Neural cell (in vitro differentiated cells): ENCODE data around the gene KRT85. TPM values are rescaled to one million over a fixed set of nuclear protein-coding genes. Genes with fewer than 3 reads are reported as not detected.

Source experiments
- H2AFZ ChIP-seq: fragments of 200-600, 300-800 bp; sonication (generic), shearing (Covaris generic); 2 replicates; pipeline ENCODE4 v1.6.0; 2014; ENCODE audit warnings: low read depth, mild to moderate bottlenecking, antibody characterized with exemption, low read length, moderate library complexity
- H3F3A ChIP-seq: fragments of 200-600 bp; shearing (Covaris generic); 2 replicates; pipeline ENCODE4 v1.6.1; 2016; ENCODE audit warnings: mild to moderate bottlenecking, moderate library complexity, mixed read lengths, antibody characterized with exemption, low read length; ENCODE audit not compliant: insufficient read depth, poor library complexity, severe bottlenecking
- H3K27ac ChIP-seq: fragments of 200-600, 300-800 bp; sonication (generic), shearing (Covaris generic); 2 replicates; pipeline ENCODE4 v1.5.1; 2014; ENCODE audit warnings: mild to moderate bottlenecking, low read length, moderate library complexity
- H3K27me3 ChIP-seq: fragments of 300-800, 200-600 bp; sonication (generic), shearing (Covaris generic); 2 replicates; pipeline ENCODE4 v1.6.0; 2014; ENCODE audit warnings: mild to moderate bottlenecking, low read depth, low read length, moderate library complexity; ENCODE audit not compliant: insufficient read depth
- H3K36me3 ChIP-seq: fragments of 300-800, 200-600 bp; sonication (generic), shearing (Covaris generic); 2 replicates; pipeline ENCODE4 v1.5.1; 2014; ENCODE audit warnings: mild to moderate bottlenecking, antibody characterized with exemption, low read length, moderate library complexity; ENCODE audit not compliant: insufficient read depth
- H3K4me2 ChIP-seq: fragments of 300-800, 200-600 bp; sonication (generic), shearing (Covaris generic); 2 replicates; pipeline ENCODE4 v1.6.0; 2014; ENCODE audit warnings: mild to moderate bottlenecking, low read length
- H3K4me3 ChIP-seq: fragments of 300-800, 200-600 bp; sonication (generic), shearing (Covaris generic); 2 replicates; pipeline ENCODE4 v1.5.1; 2014; ENCODE audit warnings: mild to moderate bottlenecking, low read length, moderate library complexity
- H3K79me2 ChIP-seq: fragments of 200-600 bp; shearing (Covaris generic); replicated peaks from 2 replicates; pipeline ENCODE4 v1.6.0; 2014; ENCODE audit warnings: mild to moderate bottlenecking, low read length, moderate library complexity; ENCODE audit not compliant: insufficient read depth
- H3K9ac ChIP-seq: fragments of 300-800, 200-600 bp; sonication (generic), shearing (Covaris generic); 2 replicates; pipeline ENCODE4 v1.6.1; 2016; ENCODE audit warnings: mild to moderate bottlenecking, low read length, mixed read lengths
- H3K9me2 ChIP-seq: fragments of 200-600 bp; shearing (Covaris generic); 2 replicates; pipeline ENCODE4 v1.6.1; 2016; ENCODE audit warnings: mild to moderate bottlenecking, low read length, mixed read lengths; ENCODE audit not compliant: insufficient read depth
- H3K9me3 ChIP-seq: fragments of 200-600, 300-800 bp; sonication (generic), shearing (Covaris generic); 2 replicates; pipeline ENCODE4 v1.6.1; 2016; ENCODE audit warnings: mild to moderate bottlenecking, mixed run types, low read length, moderate library complexity, mixed read lengths
- H4K20me1 ChIP-seq: fragments of 200-600 bp; shearing (Covaris generic); 2 replicates; pipeline ENCODE4 v1.6.1; 2016; ENCODE audit warnings: mild to moderate bottlenecking, mixed run types; ENCODE audit not compliant: insufficient read depth
- EP300 ChIP-seq: fragments of 450-650 bp; conservative IDR thresholded peaks from 2 replicates; pipeline ENCODE4 v1.6.1; 2014; ENCODE audit warnings: antibody characterized with exemption, mild to moderate bottlenecking, moderate library complexity; ENCODE audit not compliant: poor library complexity, severe bottlenecking
- EZH2 ChIP-seq: fragments of 200-600, 300-800 bp; shearing (Covaris generic), sonication (generic); IDR thresholded peaks from 2 replicates; pipeline ENCODE4 v1.6.1; 2014; ENCODE audit warnings: antibody characterized with exemption, low read length, borderline replicate concordance, mild to moderate bottlenecking; ENCODE audit not compliant: insufficient read depth, poor library complexity, severe bottlenecking
- MXI1 ChIP-seq: fragments of 450-650 bp; conservative IDR thresholded peaks from 2 replicates; pipeline ENCODE4 v1.6.1; 2014; ENCODE audit warnings: antibody characterized with exemption, mild to moderate bottlenecking; ENCODE audit not compliant: poor library complexity, severe bottlenecking
- POLR2AphosphoS5 ChIP-seq: IDR thresholded peaks from 2 replicates; pipeline ENCODE4 v1.6.1; 2012
- RAD21 ChIP-seq: fragments of 450-650 bp; conservative IDR thresholded peaks from 2 replicates; pipeline ENCODE4 v1.6.1; 2014; ENCODE audit warnings: antibody characterized with exemption, mild to moderate bottlenecking, moderate library complexity
- SMC3 ChIP-seq: fragments of 450-650 bp; conservative IDR thresholded peaks from 2 replicates; pipeline ENCODE4 v1.6.1; 2014; ENCODE audit warnings: antibody characterized with exemption, mild to moderate bottlenecking, moderate library complexity; ENCODE audit not compliant: poor library complexity
- TAF1 ChIP-seq: IDR thresholded peaks from 2 replicates; pipeline ENCODE4 v1.6.1; 2012; ENCODE audit warnings: low read depth
- polyA plus RNA-seq: library from polyadenylated mRNA; depleted of rRNA; stranded (reverse); fragments of >200 nt; gene quantifications from 2 replicates; pipeline ENCODE4 v1.2.3, GENCODE V29; 2014
- TF ChIP-seq, protein P1 (sequence below): fragments of 450-650 bp; IDR thresholded peaks from 2 replicates; pipeline ENCODE4 v1.5.1; 2014; ENCODE audit warnings: antibody characterized with exemption, mild to moderate bottlenecking, moderate library complexity; ENCODE audit not compliant: poor library complexity, severe bottlenecking
- TF ChIP-seq, protein P2 (sequence below): IDR thresholded peaks from 2 replicates; pipeline ENCODE4 v1.6.1; 2012; ENCODE audit warnings: borderline replicate concordance

KRT85 gene
- polyA plus RNA-seq, 1 donor from 2014 or later: not detected

DNA sequence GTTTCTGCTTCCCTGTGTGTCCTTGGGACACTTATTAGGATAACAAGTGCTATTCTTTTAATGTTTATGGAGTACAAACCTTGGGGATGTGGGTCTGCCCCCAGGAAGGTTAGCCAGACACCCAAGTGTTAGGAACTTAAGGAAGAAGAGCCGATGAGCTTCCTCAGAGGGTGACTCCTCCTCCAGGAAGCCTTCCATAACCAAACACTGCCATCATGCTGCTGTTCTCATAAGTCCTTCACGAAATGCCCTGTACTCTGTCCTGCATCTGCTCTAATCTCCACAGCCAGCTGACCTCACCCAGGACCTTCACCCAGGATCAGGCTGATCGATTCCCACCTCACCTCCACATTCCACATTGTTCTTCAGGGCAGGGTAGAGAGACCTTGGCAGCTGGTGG is 1.2 kb upstream of the KRT85 start:
- TF ChIP-seq, protein P1, sequence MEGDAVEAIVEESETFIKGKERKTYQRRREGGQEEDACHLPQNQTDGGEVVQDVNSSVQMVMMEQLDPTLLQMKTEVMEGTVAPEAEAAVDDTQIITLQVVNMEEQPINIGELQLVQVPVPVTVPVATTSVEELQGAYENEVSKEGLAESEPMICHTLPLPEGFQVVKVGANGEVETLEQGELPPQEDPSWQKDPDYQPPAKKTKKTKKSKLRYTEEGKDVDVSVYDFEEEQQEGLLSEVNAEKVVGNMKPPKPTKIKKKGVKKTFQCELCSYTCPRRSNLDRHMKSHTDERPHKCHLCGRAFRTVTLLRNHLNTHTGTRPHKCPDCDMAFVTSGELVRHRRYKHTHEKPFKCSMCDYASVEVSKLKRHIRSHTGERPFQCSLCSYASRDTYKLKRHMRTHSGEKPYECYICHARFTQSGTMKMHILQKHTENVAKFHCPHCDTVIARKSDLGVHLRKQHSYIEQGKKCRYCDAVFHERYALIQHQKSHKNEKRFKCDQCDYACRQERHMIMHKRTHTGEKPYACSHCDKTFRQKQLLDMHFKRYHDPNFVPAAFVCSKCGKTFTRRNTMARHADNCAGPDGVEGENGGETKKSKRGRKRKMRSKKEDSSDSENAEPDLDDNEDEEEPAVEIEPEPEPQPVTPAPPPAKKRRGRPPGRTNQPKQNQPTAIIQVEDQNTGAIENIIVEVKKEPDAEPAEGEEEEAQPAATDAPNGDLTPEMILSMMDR: no peak
- no peak for TF ChIP-seq TAF1
- TF ChIP-seq RAD21: no peak
- no peak for TF ChIP-seq EP300
- TF ChIP-seq POLR2AphosphoS5: no peak
- no peak for TF ChIP-seq MXI1
- TF ChIP-seq SMC3: no peak
- TF ChIP-seq, protein P2, sequence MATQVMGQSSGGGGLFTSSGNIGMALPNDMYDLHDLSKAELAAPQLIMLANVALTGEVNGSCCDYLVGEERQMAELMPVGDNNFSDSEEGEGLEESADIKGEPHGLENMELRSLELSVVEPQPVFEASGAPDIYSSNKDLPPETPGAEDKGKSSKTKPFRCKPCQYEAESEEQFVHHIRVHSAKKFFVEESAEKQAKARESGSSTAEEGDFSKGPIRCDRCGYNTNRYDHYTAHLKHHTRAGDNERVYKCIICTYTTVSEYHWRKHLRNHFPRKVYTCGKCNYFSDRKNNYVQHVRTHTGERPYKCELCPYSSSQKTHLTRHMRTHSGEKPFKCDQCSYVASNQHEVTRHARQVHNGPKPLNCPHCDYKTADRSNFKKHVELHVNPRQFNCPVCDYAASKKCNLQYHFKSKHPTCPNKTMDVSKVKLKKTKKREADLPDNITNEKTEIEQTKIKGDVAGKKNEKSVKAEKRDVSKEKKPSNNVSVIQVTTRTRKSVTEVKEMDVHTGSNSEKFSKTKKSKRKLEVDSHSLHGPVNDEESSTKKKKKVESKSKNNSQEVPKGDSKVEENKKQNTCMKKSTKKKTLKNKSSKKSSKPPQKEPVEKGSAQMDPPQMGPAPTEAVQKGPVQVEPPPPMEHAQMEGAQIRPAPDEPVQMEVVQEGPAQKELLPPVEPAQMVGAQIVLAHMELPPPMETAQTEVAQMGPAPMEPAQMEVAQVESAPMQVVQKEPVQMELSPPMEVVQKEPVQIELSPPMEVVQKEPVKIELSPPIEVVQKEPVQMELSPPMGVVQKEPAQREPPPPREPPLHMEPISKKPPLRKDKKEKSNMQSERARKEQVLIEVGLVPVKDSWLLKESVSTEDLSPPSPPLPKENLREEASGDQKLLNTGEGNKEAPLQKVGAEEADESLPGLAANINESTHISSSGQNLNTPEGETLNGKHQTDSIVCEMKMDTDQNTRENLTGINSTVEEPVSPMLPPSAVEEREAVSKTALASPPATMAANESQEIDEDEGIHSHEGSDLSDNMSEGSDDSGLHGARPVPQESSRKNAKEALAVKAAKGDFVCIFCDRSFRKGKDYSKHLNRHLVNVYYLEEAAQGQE: no peak
- TF ChIP-seq EZH2: no peak
- Histone ChIP-seq H3K4me2 (no peak overlapping the region), H4K20me1 (no peaks in the 10 kb centered on the region), H3F3A (no peaks in the 10 kb centered on the region), H3K36me3 (no peaks in the 10 kb centered on the region), H3K4me3 (no peak overlapping the region), H3K27ac (no peak overlapping the region), H2AFZ (no peak overlapping the region), H3K9me2 (no peaks in the 10 kb centered on the region), H3K27me3 (no peaks in the 10 kb centered on the region), H3K9me3 (no peaks in the 10 kb centered on the region), H3K79me2 (no peaks in the 10 kb centered on the region), H3K9ac (no peak overlapping the region)

DNA sequence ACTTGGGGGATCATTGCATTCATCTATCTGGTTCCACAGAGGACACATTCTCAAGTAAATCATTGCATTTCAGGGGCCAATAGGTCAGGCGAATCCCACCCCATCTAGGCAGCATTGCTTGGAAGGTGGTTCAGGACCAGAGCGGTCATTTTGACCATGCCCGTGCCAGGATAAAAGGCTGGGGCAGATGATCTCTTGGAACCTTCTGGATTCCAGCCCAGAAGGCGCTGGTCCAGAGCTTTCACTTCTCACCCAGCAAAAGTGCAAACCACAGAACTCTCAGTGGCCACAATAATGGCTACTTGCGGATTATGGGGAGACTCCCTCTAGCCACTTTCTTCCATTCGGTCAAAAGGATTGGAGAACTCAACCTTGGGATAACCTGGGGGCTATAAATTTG is 595 bp upstream of the KRT85 start:
- Histone ChIP-seq H3K79me2 (no peaks in the 10 kb centered on the region), H3K4me3 (no peak overlapping the region), H2AFZ (no peak overlapping the region), H3F3A (no peaks in the 10 kb centered on the region), H3K4me2 (no peak overlapping the region), H4K20me1 (no peaks in the 10 kb centered on the region), H3K9ac (no peak overlapping the region), H3K36me3 (no peaks in the 10 kb centered on the region), H3K9me3 (no peaks in the 10 kb centered on the region), H3K9me2 (no peaks in the 10 kb centered on the region), H3K27me3 (no peaks in the 10 kb centered on the region), H3K27ac (no peak overlapping the region)
- TF ChIP-seq TAF1: no peak
- no peak for TF ChIP-seq EZH2
- TF ChIP-seq EP300: no peak
- TF ChIP-seq POLR2AphosphoS5: no peak
- TF ChIP-seq SMC3: no peak
- TF ChIP-seq, protein P1: no peak
- no peak for TF ChIP-seq RAD21
- TF ChIP-seq MXI1: no peak
- TF ChIP-seq, protein P2: no peak
